IPS-20b (cell line): ENCODE results near the gene NFAM1.

ENCODE experiments used
- H3K27ac ChIP-seq: one replicate; pipeline ENCODE4 v1.5.1; 2013; ENCODE audit warnings: low read length
- H3K27me3 ChIP-seq: 2 replicates; pipeline ENCODE4 v1.6.1; 2013; ENCODE audit warnings: mild to moderate bottlenecking, low read length, inconsistent platforms; ENCODE audit not compliant: insufficient read depth
- H3K36me3 ChIP-seq: 2 replicates; pipeline ENCODE4 v1.6.1; 2013; ENCODE audit warnings: low read depth, mild to moderate bottlenecking, inconsistent platforms, low read length, moderate library complexity; ENCODE audit not compliant: insufficient read depth
- H3K4me1 ChIP-seq: 2 replicates; pipeline ENCODE4 v1.6.1; 2013; ENCODE audit warnings: mild to moderate bottlenecking, control low read depth, inconsistent platforms, low read length, moderate library complexity; ENCODE audit not compliant: insufficient read depth
- H3K4me3 ChIP-seq: 2 replicates; pipeline ENCODE4 v1.5.1; 2013; ENCODE audit warnings: mild to moderate bottlenecking, low read length, inconsistent platforms
- H3K9ac ChIP-seq: 2 replicates; pipeline ENCODE4 v1.6.1; 2013; ENCODE audit warnings: low read depth, mild to moderate bottlenecking, inconsistent platforms, low read length, moderate library complexity
- H3K9me3 ChIP-seq: 2 replicates; pipeline ENCODE4 v1.6.1; 2013; ENCODE audit warnings: mild to moderate bottlenecking, low read depth, low read length, inconsistent platforms; ENCODE audit not compliant: insufficient read depth

The NFAM1 gene

DNA sequence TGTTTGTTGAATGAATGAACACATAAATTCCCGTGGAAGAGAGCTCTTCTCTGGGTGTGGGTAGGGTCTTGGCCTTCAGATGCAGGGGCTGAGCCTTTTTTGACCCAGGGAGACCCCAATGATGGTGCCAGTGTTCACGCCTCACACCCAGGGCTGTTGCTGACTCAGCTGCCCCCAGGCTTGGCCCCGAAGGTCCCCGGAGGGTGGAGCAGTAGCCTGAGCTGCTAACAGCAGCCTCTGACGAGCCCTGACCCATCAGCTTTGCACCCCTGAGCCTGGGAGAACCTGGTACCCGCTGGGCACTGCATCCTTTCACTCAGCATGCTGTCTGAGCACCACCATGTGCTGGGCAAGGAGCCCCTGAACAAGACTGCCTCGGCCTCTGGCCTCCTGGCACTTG, 23.9 kb downstream of the NFAM1 start:
- Histone ChIP-seq H3K27me3 (peaks cover 16% of the 10 kb centered on the region), H3K4me3 (no peak overlapping the region), H3K9me3 (no peaks in the 10 kb centered on the region), H3K9ac (no peak overlapping the region), H3K36me3 (no peaks in the 10 kb centered on the region), H3K27ac (no peak overlapping the region), H3K4me1 (peaks cover 16% of the 10 kb centered on the region)

- no peak overlapping the region for H3K27ac ChIP-seq
- peaks cover 4% of the 10 kb centered on the region; the same call in 1 of the 2 replicates for H3K4me1 ChIP-seq
- H3K36me3 ChIP-seq = no peaks in the 10 kb centered on the region
- H3K9me3 ChIP-seq = no peaks in the 10 kb centered on the region
- no peak overlapping the region for H3K4me3 ChIP-seq
- H3K27me3 ChIP-seq = peaks cover 12% of the 10 kb centered on the region; the same call in 1 of the 2 replicates
- H3K9ac ChIP-seq = no peak overlapping the region
Measured at GRCh38 chr22:42404266-42404665, 27.9 kb downstream of the NFAM1 start.

DNA sequence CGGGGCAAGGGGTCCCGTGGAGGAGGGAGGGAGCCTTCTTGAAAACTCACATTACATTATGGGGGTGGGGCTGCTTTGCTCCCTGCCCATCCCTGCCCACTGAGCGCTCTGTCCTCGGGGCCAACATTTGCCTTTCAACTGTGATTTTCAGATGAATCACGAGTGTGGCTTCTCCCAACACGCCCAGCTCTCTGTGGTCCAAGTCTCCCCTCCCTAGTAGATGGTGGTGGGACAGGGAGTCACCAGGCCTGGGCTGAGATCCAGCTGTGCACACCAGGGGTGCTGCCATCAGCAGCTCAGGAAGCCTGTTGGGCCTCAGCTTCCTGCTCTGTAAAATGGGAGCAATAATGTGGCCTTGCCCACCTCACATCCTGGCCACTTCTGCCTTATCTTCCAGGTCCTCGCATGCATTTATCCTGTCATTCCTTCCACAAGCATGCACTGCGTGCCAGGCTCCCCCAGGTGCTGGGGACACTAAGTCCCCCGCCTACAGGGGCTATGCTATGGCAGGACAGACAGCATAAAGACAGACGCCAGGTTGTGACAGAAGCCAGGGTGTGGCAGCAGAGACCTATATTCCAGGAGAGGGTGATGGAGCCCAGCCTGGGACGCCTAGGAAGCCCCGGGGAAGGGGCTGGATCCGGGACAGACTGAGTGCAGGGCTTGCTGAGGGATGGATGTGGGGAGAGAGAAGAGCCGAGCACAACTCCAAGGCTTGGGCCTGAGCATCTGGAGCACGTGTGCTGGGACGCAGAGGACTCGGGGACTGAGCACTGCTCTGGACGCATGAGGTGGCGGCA, 30.5 kb downstream of the NFAM1 start:
- Histone ChIP-seq H3K27ac (no peak overlapping the region), H3K36me3 (no peaks in the 10 kb centered on the region), H3K9ac (no peak overlapping the region), H3K4me3 (no peak overlapping the region), H3K4me1 (peaks cover 4% of the 10 kb centered on the region; the same call in 1 of the 2 replicates), H3K27me3 (peaks cover 12% of the 10 kb centered on the region; the same call in 1 of the 2 replicates), H3K9me3 (no peaks in the 10 kb centered on the region)

- peaks cover 10% of the 10 kb centered on the region; the same call in 1 of the 2 replicates for H3K27me3 ChIP-seq
- H3K27ac ChIP-seq = no peak overlapping the region
- no peak overlapping the region for H3K4me3 ChIP-seq
- H3K36me3 ChIP-seq = no peaks in the 10 kb centered on the region
- no peaks in the 10 kb centered on the region for H3K9me3 ChIP-seq
- peaks cover 4% of the 10 kb centered on the region; the same call in 1 of the 2 replicates for H3K4me1 ChIP-seq
- H3K9ac ChIP-seq = no peak overlapping the region
Measured at GRCh38 chr22:42400811-42401534, 31.2 kb downstream of the NFAM1 start.

- no peaks in the 10 kb centered on the region for H3K9me3 ChIP-seq
- H3K27me3 ChIP-seq = no peaks in the 10 kb centered on the region
- H3K9ac ChIP-seq = no peak overlapping the region
- H3K4me3 ChIP-seq = no peak overlapping the region
- H3K4me1 ChIP-seq = peaks cover 4% of the 10 kb centered on the region; the same call in 1 of the 2 replicates
- H3K27ac ChIP-seq = no peak overlapping the region
- H3K36me3 ChIP-seq = no peaks in the 10 kb centered on the region
Measured at GRCh38 chr22:42399315-42400271, 32.6 kb downstream of the NFAM1 start.

DNA sequence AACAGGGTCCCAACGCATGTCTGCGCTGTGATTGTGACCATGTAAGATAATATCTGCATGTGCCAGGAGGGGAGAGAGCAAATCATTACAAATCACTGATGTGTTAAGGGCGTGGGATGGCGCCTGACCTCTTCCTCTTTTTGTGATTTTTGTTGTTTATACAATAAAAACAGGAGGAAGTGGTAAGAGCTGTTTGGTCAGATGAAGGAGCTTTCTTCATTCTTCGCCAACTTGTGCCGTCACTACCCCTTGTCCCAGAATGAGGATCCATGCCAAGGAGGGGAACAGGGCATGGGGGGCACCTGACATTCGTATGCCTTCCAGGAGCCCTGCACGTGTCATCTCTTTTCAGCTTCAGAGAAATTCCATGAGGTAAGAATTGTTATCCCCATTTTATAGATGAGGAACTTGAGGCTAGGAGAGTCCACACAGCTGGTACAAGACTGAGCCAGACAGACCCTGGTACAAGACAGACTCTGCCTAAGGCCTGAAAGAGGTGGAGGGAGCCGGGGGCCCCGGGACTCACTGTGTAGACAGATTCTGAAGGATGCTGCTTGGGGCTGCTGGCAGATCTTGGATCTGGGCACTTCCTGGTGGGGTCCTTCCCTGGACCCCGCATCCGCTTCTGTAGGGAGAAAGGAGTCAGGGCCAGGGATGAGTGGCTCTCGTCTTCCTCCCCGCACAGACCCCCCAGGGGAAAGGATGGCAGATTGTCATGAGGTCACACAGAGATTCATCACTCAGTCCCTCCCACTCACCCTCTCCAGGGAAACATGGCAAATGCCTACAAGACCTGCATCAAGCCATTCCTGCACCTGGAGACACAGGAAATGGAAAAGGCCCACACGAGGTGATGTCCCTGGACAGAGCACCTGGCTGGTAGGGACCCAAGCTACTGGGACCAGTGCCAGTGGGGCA, 34.6 kb downstream of the NFAM1 start:
- Histone ChIP-seq H3K9me3 (no peaks in the 10 kb centered on the region), H3K27ac (no peak overlapping the region), H3K27me3 (no peaks in the 10 kb centered on the region), H3K4me1 (no peaks in the 10 kb centered on the region), H3K4me3 (no peak overlapping the region), H3K9ac (no peak overlapping the region), H3K36me3 (no peaks in the 10 kb centered on the region)

- Histone ChIP-seq H3K9ac (no peak overlapping the region), H3K4me1 (no peaks in the 10 kb centered on the region), H3K27ac (no peak overlapping the region), H3K9me3 (no peaks in the 10 kb centered on the region), H3K36me3 (no peaks in the 10 kb centered on the region), H3K4me3 (no peak overlapping the region), H3K27me3 (no peaks in the 10 kb centered on the region; the same call in 1 of the 2 replicates)
Measured at GRCh38 chr22:42396621-42397331, 35.4 kb downstream of the NFAM1 start.

GRCh38 chr22:42389143-42389542, 43.1 kb downstream of the NFAM1 start:
- H3K36me3 ChIP-seq = no peaks in the 10 kb centered on the region
- no peak overlapping the region for H3K9ac ChIP-seq
- H3K27ac ChIP-seq = no peak overlapping the region
- H3K9me3 ChIP-seq = no peaks in the 10 kb centered on the region
- no peaks in the 10 kb centered on the region; the same call in 1 of the 2 replicates for H3K27me3 ChIP-seq
- no peak overlapping the region for H3K4me3 ChIP-seq
- no peaks in the 10 kb centered on the region; the same call in 1 of the 2 replicates for H3K4me1 ChIP-seq

DNA sequence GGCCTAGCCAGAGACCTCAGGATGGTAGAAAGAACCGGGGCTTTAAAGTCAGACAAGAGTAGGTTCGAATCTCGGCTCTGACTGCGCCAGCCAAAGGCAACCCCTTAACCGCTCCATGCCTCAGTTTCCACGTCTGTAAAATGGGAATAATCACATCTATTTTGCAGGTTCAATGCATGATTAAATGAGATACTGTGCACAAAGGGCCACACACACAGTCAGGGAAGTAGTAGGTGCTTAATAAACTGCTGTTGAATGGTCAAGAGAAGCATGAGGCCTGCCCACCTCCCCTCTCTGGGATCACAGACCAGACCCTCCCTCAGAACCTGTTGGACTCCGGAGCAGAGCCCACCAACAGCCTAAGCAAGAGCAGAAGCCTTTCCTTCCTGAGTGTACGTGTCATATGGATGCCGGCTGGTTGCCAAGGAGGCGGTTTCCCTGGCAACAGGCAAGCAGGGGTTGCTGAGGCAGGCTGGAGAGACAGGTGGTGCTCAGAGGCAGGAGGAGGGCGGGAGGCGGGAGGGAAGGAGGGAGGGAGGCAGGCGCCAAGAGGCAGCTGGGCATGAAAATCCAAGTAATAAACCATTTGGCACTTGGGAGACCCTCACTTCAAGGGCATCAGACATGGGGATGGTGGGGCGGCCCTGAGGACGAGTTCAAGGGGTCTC, 43.9 kb downstream of the NFAM1 start:
- no peaks in the 10 kb centered on the region; the same call in 1 of the 2 replicates for H3K27me3 ChIP-seq
- H3K36me3 ChIP-seq = no peaks in the 10 kb centered on the region
- H3K4me3 ChIP-seq = no peak overlapping the region
- H3K9me3 ChIP-seq = no peaks in the 10 kb centered on the region
- H3K4me1 ChIP-seq = no peaks in the 10 kb centered on the region; the same call in 1 of the 2 replicates
- no peak overlapping the region for H3K27ac ChIP-seq
- H3K9ac ChIP-seq = no peak overlapping the region

DNA sequence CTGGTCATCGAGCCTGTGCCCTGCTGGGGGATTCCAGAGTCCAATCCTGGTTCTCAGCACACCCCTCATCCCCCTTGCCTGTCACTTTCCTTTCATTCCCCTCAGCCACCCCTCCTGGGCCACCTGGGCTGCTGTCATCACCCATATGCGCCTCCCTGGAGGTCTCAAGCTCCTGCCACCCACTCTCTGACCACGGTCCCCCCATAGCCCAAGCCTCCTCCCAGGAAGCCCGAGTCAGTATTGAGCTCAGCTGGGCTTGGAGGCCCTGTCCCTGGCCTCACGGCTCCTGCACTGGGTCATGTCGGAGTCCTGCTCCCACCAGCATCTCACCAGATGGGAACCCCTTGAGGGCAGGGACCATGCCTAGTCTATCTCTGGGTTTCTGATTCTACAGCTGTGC, 44.6 kb downstream of the NFAM1 start:
- H3K9ac ChIP-seq = no peak overlapping the region
- no peaks in the 10 kb centered on the region; the same call in 1 of the 2 replicates for H3K4me1 ChIP-seq
- H3K4me3 ChIP-seq = no peak overlapping the region
- H3K36me3 ChIP-seq = no peaks in the 10 kb centered on the region
- H3K27me3 ChIP-seq = peaks cover 3% of the 10 kb centered on the region
- no peak overlapping the region for H3K27ac ChIP-seq
- H3K9me3 ChIP-seq = no peaks in the 10 kb centered on the region
